Activated T-cell treated with anti-CD3 and anti-CD28 coated beads, Interleukin-2, amount 50 U/mL, for 72 hours (primary cell): ENCODE measurements around the gene CDCP1. TPM values are rescaled to one million over a fixed set of nuclear protein-coding genes. Genes with fewer than 3 reads are reported as not detected.
A peak's percentile ranks its signal among the peaks of the same experiment; 100 is the strongest.

Experiments used
- ATAC-seq, 2 donors: fragments of 150-1000 bp; cut with Tn5 transposase; replicated peaks in 1 of 2; 2 replicates each; pipeline ENCODE4 v1.10.0; 2021; ENCODE audit warnings: moderate library complexity in 2 of 2, mild to moderate bottlenecking in 1 of 2
- DNase-seq, 2 donors: peaks; one replicate each; pipeline ENCODE4 v3.0.0; 2021 to 2022; ENCODE audit warnings: mixed read lengths in 1 of 2
- H3K27ac Mint-ChIP-seq: one replicate; pipeline ENCODE4 v1.8.0; 2022; ENCODE audit warnings: mild to moderate bottlenecking, moderate library complexity, mixed read lengths
- H3K27me3 Mint-ChIP-seq: one replicate; pipeline ENCODE4 v1.8.0; 2022; ENCODE audit warnings: low read depth, mixed read lengths
- H3K36me3 Mint-ChIP-seq, 2 donors: one replicate each; pipeline ENCODE4 v1.8.0; 2022; ENCODE audit warnings: mixed read lengths in 2 of 2, mild to moderate bottlenecking in 1 of 2; ENCODE audit not compliant: insufficient read depth in 2 of 2
- H3K4me1 Mint-ChIP-seq: one replicate; pipeline ENCODE4 v1.8.0; 2022; ENCODE audit warnings: low read depth, mixed read lengths
- H3K4me3 Mint-ChIP-seq, 2 donors: one replicate each; pipeline ENCODE4 v1.8.0; 2022; ENCODE audit warnings: mild to moderate bottlenecking in 2 of 2, mixed read lengths in 2 of 2, moderate library complexity in 2 of 2
- H3K9me3 Mint-ChIP-seq, 2 donors: one replicate each; pipeline ENCODE4 v1.8.0; 2022; ENCODE audit warnings: mixed read lengths in 2 of 2
- total RNA-seq, 2 donors: library from RNA; stranded (reverse); gene quantifications; one replicate each; pipeline ENCODE4 v1.2.3, GENCODE V29; 2022

CDCP1 gene
- total RNA-seq, 2 donors from 2014 or later = 1.2 to 2.8 TPM

GRCh38 chr3:45180899-45181298 lies 34.7 kb upstream of the CDCP1 start:
- Mint-ChIP-seq H3K4me3 (no peak overlapping the region), H3K4me1 (peaks cover 15% of the 10 kb centered on the region), H3K36me3 (no peaks in the 10 kb centered on the region), H3K27ac (no peak overlapping the region), H3K27me3 (peaks cover 10% of the 10 kb centered on the region), H3K9me3 (no peaks in the 10 kb centered on the region)
- ATAC-seq (no peak), DNase-seq (no peak)

- no peak for DNase-seq
- no peak overlapping the region for H3K27ac Mint-ChIP-seq
- no peak for ATAC-seq
- no peaks in the 10 kb centered on the region for H3K9me3 Mint-ChIP-seq
- no peaks in the 10 kb centered on the region for H3K36me3 Mint-ChIP-seq
- H3K4me3 Mint-ChIP-seq = no peak overlapping the region
- H3K4me1 Mint-ChIP-seq = peaks cover 15% of the 10 kb centered on the region
- H3K27me3 Mint-ChIP-seq = peaks cover 10% of the 10 kb centered on the region
These were observed 33.9 kb upstream of the CDCP1 start for GRCh38 chr3:45180051-45180450.

- Mint-ChIP-seq H3K4me1 (peaks cover 15% of the 10 kb centered on the region), H3K36me3 (no peaks in the 10 kb centered on the region), H3K27me3 (peaks cover 10% of the 10 kb centered on the region), H3K27ac (no peak overlapping the region), H3K9me3 (no peaks in the 10 kb centered on the region), H3K4me3 (no peak overlapping the region)
- no peak for DNase-seq
- no peak for ATAC-seq
These were observed 33.0 kb upstream of the CDCP1 start for GRCh38 chr3:45179163-45179562.

- H3K27ac Mint-ChIP-seq = no peak overlapping the region
- H3K9me3 Mint-ChIP-seq = no peaks in the 10 kb centered on the region
- H3K36me3 Mint-ChIP-seq = no peaks in the 10 kb centered on the region
- no peak for DNase-seq
- ATAC-seq = no peak
- no peak overlapping the region for H3K4me3 Mint-ChIP-seq
- peaks cover 9% of the 10 kb centered on the region for H3K4me1 Mint-ChIP-seq
- H3K27me3 Mint-ChIP-seq = peaks cover 10% of the 10 kb centered on the region
These were observed 32.2 kb upstream of the CDCP1 start for GRCh38 chr3:45178183-45179023.

GRCh38 chr3:45176912-45177311 lies 30.7 kb upstream of the CDCP1 start:
- H3K4me1 Mint-ChIP-seq = no peaks in the 10 kb centered on the region
- no peak overlapping the region for H3K27ac Mint-ChIP-seq

GRCh38 chr3:45174234-45174633 lies 28.1 kb upstream of the CDCP1 start:
- no peak for ATAC-seq

More at GRCh38 chr3:45176912-45177311, 30.7 kb upstream of the CDCP1 start:
- no peak for DNase-seq
- Mint-ChIP-seq H3K27me3 (peaks cover 10% of the 10 kb centered on the region), H3K9me3 (no peaks in the 10 kb centered on the region), H3K36me3 (no peaks in the 10 kb centered on the region), H3K4me3 (no peak overlapping the region)
- no peak for ATAC-seq

GRCh38 chr3:45173776-45174175 lies 27.6 kb upstream of the CDCP1 start:
- Mint-ChIP-seq H3K36me3 (no peaks in the 10 kb centered on the region), H3K4me3 (no peak overlapping the region), H3K4me1 (peaks cover 16% of the 10 kb centered on the region), H3K9me3 (no peaks in the 10 kb centered on the region), H3K27me3 (no peaks in the 10 kb centered on the region), H3K27ac (no peak overlapping the region)
- no peak for ATAC-seq
- no peak for DNase-seq

More at GRCh38 chr3:45174234-45174633, 28.1 kb upstream of the CDCP1 start:
- DNase-seq = no peak
- H3K36me3 Mint-ChIP-seq = no peaks in the 10 kb centered on the region
- no peaks in the 10 kb centered on the region for H3K9me3 Mint-ChIP-seq
- H3K27ac Mint-ChIP-seq = no peak overlapping the region
- H3K4me3 Mint-ChIP-seq = no peak overlapping the region
- peaks cover 16% of the 10 kb centered on the region for H3K4me1 Mint-ChIP-seq
- peaks cover 1% of the 10 kb centered on the region for H3K27me3 Mint-ChIP-seq

- ATAC-seq (no peak), DNase-seq (no peak)
- Mint-ChIP-seq H3K27ac (no peak overlapping the region), H3K36me3 (peaks cover 2 to 6% of the 10 kb centered on the region in 2 donors), H3K27me3 (no peaks in the 10 kb centered on the region), H3K9me3 (peaks cover 0 to 2% of the 10 kb centered on the region in 2 donors), H3K4me3 (no peak overlapping the region), H3K4me1 (peaks cover 37% of the 10 kb centered on the region)
These were observed 25.1 kb upstream of the CDCP1 start for GRCh38 chr3:45171283-45171682.

- peaks cover 0 to 4% of the 10 kb centered on the region in 2 donors for H3K9me3 Mint-ChIP-seq
- ATAC-seq = no peak
These were observed 23.9 kb upstream of the CDCP1 start for GRCh38 chr3:45170096-45170495.

GRCh38 chr3:45169125-45169904 lies 23.1 kb upstream of the CDCP1 start:
- H3K4me3 Mint-ChIP-seq = no peak overlapping the region
- H3K36me3 Mint-ChIP-seq = peaks cover 2 to 7% of the 10 kb centered on the region in 2 donors
- no peak for DNase-seq
- ATAC-seq = no peak
- H3K9me3 Mint-ChIP-seq = peaks cover 0 to 4% of the 10 kb centered on the region in 2 donors
- peaks cover 40% of the 10 kb centered on the region for H3K4me1 Mint-ChIP-seq
- H3K27me3 Mint-ChIP-seq = no peaks in the 10 kb centered on the region
- no peak overlapping the region for H3K27ac Mint-ChIP-seq

More at GRCh38 chr3:45170096-45170495, 23.9 kb upstream of the CDCP1 start:
- H3K27me3 Mint-ChIP-seq = no peaks in the 10 kb centered on the region
- no peak overlapping the region for H3K4me3 Mint-ChIP-seq
- DNase-seq = no peak
- peaks cover 2 to 7% of the 10 kb centered on the region in 2 donors for H3K36me3 Mint-ChIP-seq
- H3K27ac Mint-ChIP-seq = no peak overlapping the region
- H3K4me1 Mint-ChIP-seq = peaks cover 40% of the 10 kb centered on the region

- no peak overlapping the region for H3K27ac Mint-ChIP-seq
- no peak overlapping the region for H3K4me3 Mint-ChIP-seq
- H3K4me1 Mint-ChIP-seq = peaks cover 40% of the 10 kb centered on the region
- no peaks in the 10 kb centered on the region for H3K27me3 Mint-ChIP-seq
- H3K9me3 Mint-ChIP-seq = peaks cover 0 to 4% of the 10 kb centered on the region in 2 donors
- peaks cover 2 to 7% of the 10 kb centered on the region in 2 donors for H3K36me3 Mint-ChIP-seq
- ATAC-seq (no peak), DNase-seq (no peak)
These were observed 22.3 kb upstream of the CDCP1 start for GRCh38 chr3:45168451-45168850.

- DNase-seq (peak; percentile 85 to 88), ATAC-seq (peak; percentile 97 to 98)
- Mint-ChIP-seq H3K9me3 (peaks cover 0 to 4% of the 10 kb centered on the region in 2 donors), H3K4me1 (peaks cover 40% of the 10 kb centered on the region), H3K27ac (peak overlapping the region; percentile 91), H3K36me3 (peaks cover 2 to 7% of the 10 kb centered on the region in 2 donors), H3K27me3 (no peaks in the 10 kb centered on the region), H3K4me3 (peak overlapping the region; percentile 75 to 81)
These were observed 21.1 kb upstream of the CDCP1 start for GRCh38 chr3:45167011-45167911.
